Measurements from ENCODE around the gene FAM110D.

The FAM110D gene
- total RNA-seq = 0 to 0.88 (median 0) reads per million in 17 experiments

DNA sequence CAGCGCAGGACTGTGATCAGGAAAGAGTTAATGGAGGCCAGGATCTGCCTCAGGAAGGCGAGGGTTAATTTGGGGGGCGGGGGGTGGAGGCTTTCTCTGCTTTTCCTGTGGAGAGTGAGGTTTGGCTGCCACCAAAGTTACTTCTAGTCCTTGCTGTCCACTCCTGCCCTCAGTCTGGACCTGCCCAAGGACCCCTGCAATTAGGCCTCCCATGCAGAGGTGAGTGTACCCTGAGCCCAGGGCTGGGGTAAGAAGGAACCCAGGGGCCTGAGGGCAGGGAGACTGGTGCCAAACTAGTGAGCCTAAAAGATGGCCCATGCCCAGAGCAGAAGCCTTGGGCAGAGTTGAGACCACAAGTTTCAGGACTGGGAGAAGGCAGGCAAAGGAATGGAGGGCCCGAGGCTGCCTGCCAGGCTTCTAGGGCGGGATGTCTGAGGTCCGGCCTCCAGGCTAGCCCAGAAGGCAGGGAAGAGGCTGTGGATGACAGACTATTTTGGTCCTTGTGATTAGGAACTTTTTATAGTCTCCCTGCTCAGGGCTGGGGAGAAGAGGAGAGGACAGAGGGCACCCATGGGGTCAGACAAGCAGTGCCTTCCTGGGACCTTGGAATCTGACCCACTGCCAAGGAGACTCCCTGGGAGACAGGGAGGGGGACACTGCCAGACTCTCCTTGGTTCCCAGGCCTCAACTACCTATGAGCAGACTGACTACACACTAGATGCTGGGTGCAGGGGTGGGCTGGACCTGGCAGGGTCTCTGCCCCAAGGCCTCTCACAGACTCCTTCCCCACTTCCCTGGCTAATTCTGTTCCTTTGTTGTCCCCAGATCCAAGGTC lies at the start of gene FAM110D:
Gene FAM110D, plus strand, starts transcription at position 172 of the 835 bp plus-strand sequence. CDS start 2,213 bp downstream, outside the sequence.
- DNase-seq = no peak

- DNase-seq = no peak
Measured at GRCh38 chr1:26109229-26110164, 49.4 kb upstream of the FAM110D start.

- DNase-seq = peak; percentile 63 to 89 (median 79)
Measured at GRCh38 chr1:26110731-26111529, 47.9 kb upstream of the FAM110D start.

GRCh38 chr1:26111530-26112406 lies 47.1 kb upstream of the FAM110D start, which contains the start of gene PDIK1L:
PDIK1L (plus strand) TSS chr1:26111824; CDS start chr1:26114309, 2,485 bp downstream.
- DNase-seq = peak; percentile 97 to 99 (median 98)

DNA sequence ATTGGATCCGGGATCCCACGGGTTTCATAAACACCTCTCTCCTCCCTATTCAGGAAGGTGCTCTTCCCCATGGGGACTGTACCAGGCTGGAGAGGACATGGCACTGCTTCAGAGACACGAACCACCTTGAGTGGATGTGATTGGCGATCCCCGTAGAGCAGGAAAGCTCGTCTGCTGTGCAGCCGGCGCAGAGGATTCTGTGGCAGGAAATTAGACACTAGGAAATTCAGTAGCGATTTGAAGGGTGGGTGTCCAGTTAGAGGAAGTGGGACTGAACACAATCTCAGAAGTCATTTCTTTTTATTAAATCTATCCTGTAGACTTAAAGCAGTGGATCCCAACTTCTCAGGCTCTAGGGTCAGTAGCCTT lies 46.5 kb upstream of the FAM110D start:
- DNase-seq = peak; percentile 32 to 59 (median 56)

- DNase-seq = no peak
Measured at GRCh38 chr1:26114165-26114927, 44.5 kb upstream of the FAM110D start.

DNA sequence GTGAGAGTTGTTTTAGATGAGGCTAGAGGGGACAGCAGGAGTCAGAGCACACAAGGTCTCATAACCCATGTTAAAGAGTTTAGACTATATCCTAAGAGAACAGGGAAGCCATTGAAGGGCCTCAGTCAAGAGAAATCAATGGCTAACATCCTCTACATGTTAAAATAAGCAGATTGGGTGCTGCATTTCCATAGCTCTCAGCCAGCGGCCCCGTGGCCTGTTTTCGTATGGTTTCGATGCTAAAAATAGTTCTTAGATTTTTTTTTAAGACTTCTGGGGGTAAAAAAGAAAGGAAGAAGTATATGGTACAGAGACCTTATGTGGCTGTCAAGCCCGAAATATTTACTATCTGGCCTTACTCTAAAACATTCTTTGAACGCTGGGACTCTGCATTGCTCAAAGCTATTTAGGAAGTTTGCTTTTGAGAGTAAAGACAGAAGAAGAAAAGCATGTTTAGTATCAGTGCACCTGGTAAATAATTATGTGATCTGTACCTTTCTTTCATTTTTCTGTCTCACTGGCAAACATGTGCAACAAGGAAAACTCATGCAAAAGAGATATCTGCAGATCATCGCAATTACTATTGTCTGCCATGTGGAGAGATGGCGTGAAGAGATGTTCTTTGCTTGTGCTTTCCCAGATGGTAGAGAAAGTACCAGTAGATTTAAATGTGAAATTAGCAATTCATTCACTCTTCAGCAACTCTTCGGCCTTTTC lies 38.8 kb upstream of the FAM110D start:
- peak in 2 of 4 experiments; percentile 15 to 24 for DNase-seq

GRCh38 chr1:26121854-26122773 lies 36.8 kb upstream of the FAM110D start:
- peak; percentile 44 to 73 (median 64) for DNase-seq

GRCh38 chr1:26122988-26123973 lies 35.6 kb upstream of the FAM110D start:
- peak in 3 of 4 experiments; percentile 7 to 29 (median 24) for DNase-seq

GRCh38 chr1:26124418-26125331 lies 34.2 kb upstream of the FAM110D start:
- DNase-seq = no peak

DNA sequence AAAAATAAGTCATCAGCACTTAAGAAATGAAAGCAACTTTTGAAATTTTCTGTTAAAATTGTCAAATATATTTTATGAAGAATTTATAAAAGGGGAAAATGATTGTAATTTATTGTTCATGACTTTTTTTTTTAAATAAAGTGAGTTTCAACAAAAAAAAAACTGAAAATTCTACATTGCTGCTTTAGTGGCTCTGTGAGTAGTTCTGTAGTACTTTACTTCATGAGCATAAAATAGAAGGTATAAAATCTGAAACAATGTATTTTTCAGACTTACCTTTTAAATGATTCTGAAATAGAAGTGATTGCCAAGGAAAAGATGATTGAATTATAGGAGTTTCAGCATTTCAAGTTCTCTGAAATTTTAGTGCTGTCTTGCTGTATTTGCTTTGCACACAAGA lies 33.5 kb upstream of the FAM110D start:
- no peak for DNase-seq

GRCh38 chr1:26125946-26126320 lies 32.9 kb upstream of the FAM110D start:
- DNase-seq = no peak

- DNase-seq = peak; percentile 48 to 82 (median 74)
Measured at GRCh38 chr1:26126321-26127084, 32.4 kb upstream of the FAM110D start.

- DNase-seq = peak; percentile 41 to 68 (median 63)
Measured at GRCh38 chr1:26127235-26128163, 31.4 kb upstream of the FAM110D start.

Measured in suppressor macrophage (primary cell).